Femur (tissue), 1 donor: ENCODE results near the gene PDE12.
A peak's percentile ranks its signal among the peaks of the same experiment; 100 is the strongest.
"Not testable (repeated sequence)": the region's sequence is repeated elsewhere in the genome, so short reads cannot be mapped to it uniquely, and the experiment has no call there.

Source experiments
- DNase-seq: peaks from one replicate; pipeline ENCODE4 v3.0.0-alpha.2; 2017

Gene PDE12

GRCh38 chr3:57586778-57587177 lies 30.7 kb downstream of the PDE12 start:
- no peak for DNase-seq

- DNase-seq: no peak
These were observed 31.8 kb downstream of the PDE12 start for GRCh38 chr3:57587905-57588304.

GRCh38 chr3:57592306-57592705 lies 36.2 kb downstream of the PDE12 start:
- DNase-seq: no peak

GRCh38 chr3:57594144-57594543 lies 38.1 kb downstream of the PDE12 start:
- no peak for DNase-seq

- DNase-seq: no peak
These were observed 38.5 kb downstream of the PDE12 start for GRCh38 chr3:57594576-57594975.

GRCh38 chr3:57596495-57597126 lies 40.5 kb downstream of the PDE12 start:
- DNase-seq: peak; percentile 87

- DNase-seq: peak; percentile 100
These were observed 41.3 kb downstream of the PDE12 start, which contains the start of gene ARF4 for GRCh38 chr3:57597127-57597923. TSS of gene ARF4 (minus strand) at chr3:57597344. CDS start at chr3:57597140, 204 bp downstream.

- no peak for DNase-seq
These were observed 42.8 kb downstream of the PDE12 start for GRCh38 chr3:57598765-57599360.

GRCh38 chr3:57600195-57600594 lies 44.1 kb downstream of the PDE12 start:
- DNase-seq: no peak

GRCh38 chr3:57604971-57605370 lies 48.9 kb downstream of the PDE12 start:
- DNase-seq: no peak

- DNase-seq: no peak
These were observed 49.6 kb downstream of the PDE12 start for GRCh38 chr3:57605683-57606082.

- not testable (repeated sequence) for DNase-seq
These were observed 55.8 kb downstream of the PDE12 start for GRCh38 chr3:57611870-57612269.

- DNase-seq: no peak
These were observed 60.2 kb downstream of the PDE12 start for GRCh38 chr3:57616233-57616632.
